Endothelial cell of umbilical vein (primary cell): ENCODE data around the gene NTN5. TPM values are rescaled to one million over a fixed set of nuclear protein-coding genes. Genes with fewer than 3 reads are reported as not detected.
"Not testable (repeated sequence)": the region's sequence is repeated elsewhere in the genome, so short reads cannot be mapped to it uniquely, and the experiment has no call there.

Source experiments
- BruUV-seq: library from RNA; stranded (reverse); fragments of 400-500 nt; replicated peaks from 2 replicates; lab custom pipeline; 2021; lab: Mats Ljungman, UMichigan
- CTCF ChIA-PET: fragments of 300-600, 350-600 bp; sonication (Branson Sonifier 250); formaldehyde crosslinking; loops from one replicate; lab custom pipeline; 2021; ENCODE audit warnings: antibody characterized with exemption, inconsistent platforms; lab: Charles Lee
- POLR2A ChIA-PET: fragments of 300-600, 350-600 bp; sonication (Branson Sonifier 250); formaldehyde crosslinking; loops from one replicate; lab custom pipeline; 2021; ENCODE audit warnings: antibody characterized with exemption, inconsistent platforms; lab: Charles Lee
- DNase-seq: peaks from one replicate; pipeline ENCODE4 v3.0.0-alpha.2; 2011; ENCODE audit warnings: low read depth, low spot score
- FAIRE-seq: peaks from 2 replicates; lab custom pipeline; 2011; peaks lifted over from hg19 to GRCh38; lab: Jason Lieb, UNC
- H2AFZ ChIP-seq: 2 replicates; pipeline ENCODE4 v1.6.0; 2012; ENCODE audit warnings: low read depth, low read length, control low read depth, inconsistent platforms
- H3K27ac ChIP-seq: 2 replicates; pipeline ENCODE4 v1.5.1; 2011; ENCODE audit warnings: low read depth, mild to moderate bottlenecking, control low read depth, low read length, moderate library complexity; ENCODE audit not compliant: insufficient read depth
- H3K27me3 ChIP-seq, 2 experiments: 2 replicates each; pipeline versions ENCODE4 v1.6.0 to v1.6.1; 2011; ENCODE audit warnings: low read length in 2 of 2, mixed read lengths in 1 of 2; ENCODE audit not compliant: control insufficient read depth in 2 of 2, insufficient read depth in 2 of 2
- H3K36me3 ChIP-seq, 2 experiments: 2 replicates in 1 of 2; 3 replicates in 1 of 2; pipeline ENCODE4 v1.5.1; 2011; ENCODE audit warnings: low read length in 2 of 2, mild to moderate bottlenecking in 1 of 2, moderate library complexity in 1 of 2; ENCODE audit not compliant: control insufficient read depth in 2 of 2, insufficient read depth in 2 of 2; ENCODE audit errors: extremely low read depth in 1 of 2
- H3K4me1 ChIP-seq: 3 replicates; pipeline ENCODE4 v1.5.1; 2011; ENCODE audit warnings: mild to moderate bottlenecking, low read length; ENCODE audit not compliant: control insufficient read depth, insufficient read depth; ENCODE audit errors: extremely low read depth
- H3K4me2 ChIP-seq: 2 replicates; pipeline ENCODE4 v1.6.1; 2011; ENCODE audit warnings: low read length, control low read depth, mixed read lengths; ENCODE audit not compliant: insufficient read depth
- H3K4me3 ChIP-seq, 3 experiments: fragments of 200-600 bp in 1 of 3; sonication (generic), shearing (Covaris generic) in 1 of 3; replicated peaks in 1 of 3; 2 replicates each; pipeline ENCODE4 v1.5.1; 2011 to 2016; ENCODE audit warnings: control low read depth in 3 of 3, low read length in 3 of 3, mild to moderate bottlenecking in 2 of 3, inconsistent platforms in 1 of 3, low read depth in 1 of 3, moderate library complexity in 1 of 3; ENCODE audit not compliant: insufficient read depth in 1 of 3
- H3K79me2 ChIP-seq: 2 replicates; pipeline ENCODE4 v1.6.0; 2012; ENCODE audit warnings: low read length, inconsistent platforms; ENCODE audit not compliant: control insufficient read depth, insufficient read depth
- H3K9ac ChIP-seq: replicated peaks from 2 replicates; pipeline ENCODE3; 2011; ENCODE audit warnings: low read length, control low read depth; ENCODE audit not compliant: insufficient read depth; ENCODE audit errors: extremely low read depth
- H3K9me1 ChIP-seq: replicated peaks from 3 replicates; pipeline ENCODE4 v1.6.0; 2011; ENCODE audit warnings: mild to moderate bottlenecking, low read length; ENCODE audit not compliant: control insufficient read depth, insufficient read depth; ENCODE audit errors: extremely low read depth
- H3K9me3 ChIP-seq: replicated peaks from 2 replicates; pipeline ENCODE4 v1.5.1; 2012; ENCODE audit warnings: low read length, inconsistent platforms; ENCODE audit not compliant: control insufficient read depth, insufficient read depth
- H4K20me1 ChIP-seq: replicated peaks from 2 replicates; pipeline ENCODE3; 2011; ENCODE audit warnings: mild to moderate bottlenecking, low read length; ENCODE audit not compliant: control insufficient read depth, insufficient read depth; ENCODE audit errors: extremely low read depth
- CTCF ChIP-seq, 2 donors: IDR thresholded peaks; 1 replicate in 1 of 2; 2 replicates in 1 of 2; pipeline ENCODE4 v1.5.1; 2011; ENCODE audit warnings: low read length in 2 of 2, mild to moderate bottlenecking in 2 of 2, moderate library complexity in 2 of 2, control low read depth in 1 of 2, inconsistent platforms in 1 of 2, low read depth in 1 of 2; ENCODE audit not compliant: insufficient read depth in 1 of 2; ENCODE audit errors: extremely low read depth in 1 of 2
- EZH2 ChIP-seq: IDR thresholded peaks from 2 replicates; pipeline ENCODE4 v1.6.1; 2012; ENCODE audit warnings: borderline replicate concordance, low read depth, mild to moderate bottlenecking, moderate library complexity, low read length, inconsistent platforms; ENCODE audit not compliant: severe bottlenecking
- FOS ChIP-seq: IDR thresholded peaks from 2 replicates; pipeline ENCODE4 v1.6.1; 2011; ENCODE audit warnings: mild to moderate bottlenecking, low read length, moderate library complexity, borderline replicate concordance; ENCODE audit not compliant: insufficient read depth
- GATA2 ChIP-seq: IDR thresholded peaks from 2 replicates; pipeline ENCODE4 v1.7.0; 2011; ENCODE audit warnings: low read depth, mild to moderate bottlenecking, moderate library complexity, mixed read lengths, low read length; ENCODE audit not compliant: insufficient read length, insufficient read depth
- JUN ChIP-seq: IDR thresholded peaks from 2 replicates; pipeline ENCODE4 v1.6.1; 2011; ENCODE audit warnings: borderline replicate concordance, low read depth; ENCODE audit not compliant: insufficient read length, insufficient read depth
- MYC ChIP-seq: IDR thresholded peaks from one replicate; pipeline ENCODE4 v1.6.1; 2011; ENCODE audit warnings: mild to moderate bottlenecking, low read depth, low read length
- POLR2A ChIP-seq: IDR thresholded peaks from 2 replicates; pipeline ENCODE4 v1.6.1; 2012; ENCODE audit warnings: low read depth, mild to moderate bottlenecking, control low read depth, low read length
- POLR2AphosphoS5 ChIP-seq: IDR thresholded peaks from 2 replicates; pipeline ENCODE4 v1.6.1; 2012; ENCODE audit warnings: low read depth, mild to moderate bottlenecking, control low read depth, low read length, moderate library complexity; ENCODE audit not compliant: insufficient read depth
- dilution Hi-C: fragments of 300-500 bp; cut with MboI; formaldehyde crosslinking; loops from one replicate; pipeline ENCODE4 v1.15.0; 2019; ENCODE audit warnings: low sequenced_read_pairs; ENCODE audit not compliant: extremely low pct_ligation_motif_present
- intact Hi-C: fragments of 100-400 bp; cut with micrococcal nuclease; formaldehyde crosslinking; loops from one replicate; pipeline ENCODE4 v1.10.0; 2022
- polyA plus RNA-seq, 4 experiments: library from polyadenylated mRNA; depleted of rRNA in 3 of 4; stranded (reverse) in 3 of 4; unstranded in 1 of 4; fragments of >200 nt; gene quantifications; 2 replicates each; pipeline versions ENCODE4 v1.2.1 to v1.2.3, GENCODE V29; 2011 to 2012; ENCODE audit warnings: missing spikeins in 1 of 4
- total RNA-seq: library from RNA; stranded (reverse); gene quantifications from 2 replicates; pipeline ENCODE4 v1.2.3, GENCODE V29; 2021
- TF ChIP-seq, protein P1 (sequence below): IDR thresholded peaks from 2 replicates; pipeline ENCODE4 v1.6.1; 2011; ENCODE audit not compliant: insufficient read depth, insufficient read length

NTN5 gene
- total and polyA plus RNA-seq, 2 donors (not counting 3 experiments of a cell fraction or from before 2014, with no cell fraction given) = 0.11 TPM; not detected in 1

GRCh38 chr19:48680436-48681126 lies 7.8 kb upstream of the NTN5 start:
- Histone ChIP-seq H3K4me2 (no peak overlapping the region), H3K9me1 (no peaks in the 10 kb centered on the region), H3K27ac (no peak overlapping the region), H3K27me3 (no peaks in the 10 kb centered on the region), H4K20me1 (no peaks in the 10 kb centered on the region), H3K36me3 (no peaks in the 10 kb centered on the region), H3K79me2 (no peaks in the 10 kb centered on the region), H2AFZ (no peak overlapping the region), H3K4me3 (no peak overlapping the region), H3K4me1 (no peaks in the 10 kb centered on the region), H3K9ac (no peak overlapping the region), H3K9me3 (no peaks in the 10 kb centered on the region)
- intact Hi-C loops = no loop called here
- FAIRE-seq = no peak
- DNase-seq = no peak
- CTCF ChIA-PET = no interaction called here
- BruUV-seq = no TSS peak
- no peak for TF ChIP-seq POLR2AphosphoS5
- no peak for TF ChIP-seq EZH2
- no peak for TF ChIP-seq CTCF (IDR thresholded peaks at IDR 0.05; ENCODE audit: extremely low read depth in 1 of 2, insufficient read depth in 1 of 2, low read depth in 1 of 2, low read length in 2 of 2)
- TF ChIP-seq JUN = no peak
- TF ChIP-seq GATA2 = no peak
- no peak for TF ChIP-seq POLR2A
- TF ChIP-seq MYC = no peak
- no peak for TF ChIP-seq FOS
- TF ChIP-seq, protein P1, sequence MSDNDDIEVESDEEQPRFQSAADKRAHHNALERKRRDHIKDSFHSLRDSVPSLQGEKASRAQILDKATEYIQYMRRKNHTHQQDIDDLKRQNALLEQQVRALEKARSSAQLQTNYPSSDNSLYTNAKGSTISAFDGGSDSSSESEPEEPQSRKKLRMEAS = no peak
- dilution Hi-C loops = no loop called here
- POLR2A ChIA-PET = no interaction called here

DNA sequence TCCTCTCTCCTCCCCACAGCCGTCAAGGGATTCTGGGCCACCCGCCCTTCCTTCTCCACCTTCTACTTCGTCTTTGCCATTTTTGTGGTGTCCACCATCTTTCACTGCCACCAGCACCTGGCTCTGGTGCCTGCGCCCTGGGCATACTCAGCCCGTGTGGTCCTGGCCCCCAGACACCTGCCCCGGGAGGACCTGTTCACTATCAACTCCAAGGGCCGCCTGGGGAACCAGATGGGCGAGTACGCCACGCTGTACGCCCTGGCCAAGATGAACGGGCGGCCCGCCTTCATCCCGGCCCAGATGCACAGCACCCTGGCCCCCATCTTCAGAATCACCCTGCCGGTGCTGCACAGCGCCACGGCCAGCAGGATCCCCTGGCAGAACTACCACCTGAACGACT lies 7.2 kb upstream of the NTN5 start:
- H3K4me3 ChIP-seq, H3K27me3 ChIP-seq, H2AFZ ChIP-seq, BruUV-seq, H3K79me2 ChIP-seq, H3K36me3 ChIP-seq, H3K9me3 ChIP-seq, DNase-seq, H3K9me1 ChIP-seq, FAIRE-seq, H3K4me1 ChIP-seq, H3K4me2 ChIP-seq, H3K27ac ChIP-seq, CTCF ChIA-PET, H4K20me1 ChIP-seq, intact Hi-C loops, H3K9ac ChIP-seq, dilution Hi-C loops, POLR2A ChIA-PET: not testable (repeated sequence)
